ENCODE data around the gene SNCG.

The SNCG gene

DNA sequence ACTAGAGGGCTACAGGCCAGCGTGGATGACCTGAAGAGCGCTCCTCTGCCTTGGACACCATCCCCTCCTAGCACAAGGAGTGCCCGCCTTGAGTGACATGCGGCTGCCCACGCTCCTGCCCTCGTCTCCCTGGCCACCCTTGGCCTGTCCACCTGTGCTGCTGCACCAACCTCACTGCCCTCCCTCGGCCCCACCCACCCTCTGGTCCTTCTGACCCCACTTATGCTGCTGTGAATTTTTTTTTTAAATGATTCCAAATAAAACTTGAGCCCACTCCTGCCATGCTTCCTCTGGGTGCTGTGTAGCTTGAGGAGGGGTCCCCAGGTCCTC is 4.5 kb downstream of the SNCG start:
- TF ChIP-seq, protein P1, sequence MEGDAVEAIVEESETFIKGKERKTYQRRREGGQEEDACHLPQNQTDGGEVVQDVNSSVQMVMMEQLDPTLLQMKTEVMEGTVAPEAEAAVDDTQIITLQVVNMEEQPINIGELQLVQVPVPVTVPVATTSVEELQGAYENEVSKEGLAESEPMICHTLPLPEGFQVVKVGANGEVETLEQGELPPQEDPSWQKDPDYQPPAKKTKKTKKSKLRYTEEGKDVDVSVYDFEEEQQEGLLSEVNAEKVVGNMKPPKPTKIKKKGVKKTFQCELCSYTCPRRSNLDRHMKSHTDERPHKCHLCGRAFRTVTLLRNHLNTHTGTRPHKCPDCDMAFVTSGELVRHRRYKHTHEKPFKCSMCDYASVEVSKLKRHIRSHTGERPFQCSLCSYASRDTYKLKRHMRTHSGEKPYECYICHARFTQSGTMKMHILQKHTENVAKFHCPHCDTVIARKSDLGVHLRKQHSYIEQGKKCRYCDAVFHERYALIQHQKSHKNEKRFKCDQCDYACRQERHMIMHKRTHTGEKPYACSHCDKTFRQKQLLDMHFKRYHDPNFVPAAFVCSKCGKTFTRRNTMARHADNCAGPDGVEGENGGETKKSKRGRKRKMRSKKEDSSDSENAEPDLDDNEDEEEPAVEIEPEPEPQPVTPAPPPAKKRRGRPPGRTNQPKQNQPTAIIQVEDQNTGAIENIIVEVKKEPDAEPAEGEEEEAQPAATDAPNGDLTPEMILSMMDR (IDR thresholded peaks at IDR 0.05): no peak
- no peak for TF ChIP-seq ZFX (IDR thresholded peaks at IDR 0.05; ENCODE audit: borderline replicate concordance)
- H3K27ac ChIP-seq: no peak overlapping the region

DNA sequence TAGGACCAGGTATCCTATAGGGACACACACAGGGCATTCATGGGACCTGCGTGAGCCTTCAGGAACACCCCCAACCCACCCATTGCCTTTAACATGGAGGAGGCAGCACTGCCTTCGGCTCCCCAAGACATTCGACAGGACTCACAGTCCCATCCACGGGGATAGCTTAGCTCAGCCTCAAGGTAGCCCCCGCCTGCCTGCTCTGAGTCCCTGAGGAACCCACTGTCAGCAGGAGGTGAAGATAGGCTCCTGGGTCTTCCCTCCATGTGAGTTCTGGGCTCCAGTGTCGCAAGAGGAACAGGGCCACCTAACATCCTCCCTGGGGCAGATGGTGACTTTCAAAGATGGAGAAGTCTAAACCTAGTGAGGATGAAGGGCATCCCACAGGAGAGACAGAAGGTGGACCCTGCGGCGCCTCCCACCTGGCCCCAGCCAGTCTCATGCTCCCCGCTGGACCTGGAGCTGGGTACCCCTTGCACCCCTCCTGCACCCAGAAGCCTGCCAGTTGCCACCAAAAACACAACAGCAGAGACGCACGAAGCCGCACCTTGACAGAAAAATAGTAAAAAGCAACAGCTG is 5.0 kb downstream of the SNCG start:
- no peak overlapping the region for H3K27ac ChIP-seq
- TF ChIP-seq, protein P1 (IDR thresholded peaks at IDR 0.05): no peak
- TF ChIP-seq ZFX (IDR thresholded peaks at IDR 0.05; ENCODE audit: borderline replicate concordance): no peak

DNA sequence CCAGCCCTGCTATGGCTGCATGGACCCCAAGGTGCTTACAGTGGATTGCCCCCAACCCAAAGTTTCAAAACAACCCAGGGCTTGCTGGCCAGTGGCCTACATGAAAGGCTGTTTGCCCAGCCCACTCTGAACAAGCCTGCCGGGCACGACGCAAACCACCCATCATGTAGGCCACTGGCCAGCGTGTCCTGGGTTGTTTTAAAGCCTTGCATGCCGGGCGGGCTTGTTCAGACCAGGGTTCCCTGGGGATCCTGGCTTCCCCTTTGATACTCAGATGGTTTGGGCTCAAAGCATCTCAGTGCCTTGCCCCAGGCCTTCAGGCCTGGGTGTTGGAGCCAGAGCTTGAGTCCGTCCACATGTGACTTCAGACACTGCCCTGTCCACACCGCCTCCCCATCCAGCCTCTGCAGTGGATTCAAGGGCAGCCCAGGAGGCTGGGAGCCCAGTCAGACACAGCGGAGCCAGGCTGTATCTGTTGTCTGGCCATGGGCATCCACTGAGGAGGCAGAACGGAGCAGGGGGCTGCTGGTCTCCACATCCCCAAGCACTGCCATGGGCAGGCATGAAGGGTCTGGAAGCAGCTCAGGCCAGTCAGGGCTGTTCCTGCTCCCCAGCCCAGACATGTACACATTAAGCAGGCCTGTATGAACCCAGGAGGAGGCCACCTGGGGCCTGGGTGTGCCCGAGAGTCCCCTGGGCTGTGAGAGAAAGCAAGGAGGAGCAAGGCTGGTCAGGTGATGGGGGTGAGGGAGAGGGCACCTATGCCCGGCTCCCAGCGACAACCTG is 5.9 kb downstream of the SNCG start:
- TF ChIP-seq, protein P1 (IDR thresholded peaks at IDR 0.05): no peak
- no peak for TF ChIP-seq ZFX (IDR thresholded peaks at IDR 0.05; ENCODE audit: borderline replicate concordance)
- no peak overlapping the region for H3K27ac ChIP-seq

DNA sequence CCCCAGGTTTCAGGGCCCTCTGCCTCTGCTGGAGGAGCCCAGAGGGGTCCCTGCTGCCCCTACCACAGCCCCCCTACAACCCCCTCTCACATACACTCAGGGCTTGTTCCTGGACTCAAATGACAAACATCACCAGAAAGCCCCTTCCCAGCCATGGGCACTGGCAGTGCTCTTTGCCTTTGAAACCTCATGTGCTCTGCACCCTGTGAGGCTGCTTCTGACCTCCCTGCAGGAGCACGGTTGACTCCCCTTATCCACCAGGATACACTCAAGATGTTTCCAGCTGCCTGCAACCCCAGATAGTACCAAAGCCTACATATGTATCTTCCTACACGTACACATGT is 6.4 kb downstream of the SNCG start:
- no peak for TF ChIP-seq ZFX (IDR thresholded peaks at IDR 0.05; ENCODE audit: borderline replicate concordance)
- TF ChIP-seq, protein P1 (IDR thresholded peaks at IDR 0.05): no peak
- no peak overlapping the region for H3K27ac ChIP-seq

DNA sequence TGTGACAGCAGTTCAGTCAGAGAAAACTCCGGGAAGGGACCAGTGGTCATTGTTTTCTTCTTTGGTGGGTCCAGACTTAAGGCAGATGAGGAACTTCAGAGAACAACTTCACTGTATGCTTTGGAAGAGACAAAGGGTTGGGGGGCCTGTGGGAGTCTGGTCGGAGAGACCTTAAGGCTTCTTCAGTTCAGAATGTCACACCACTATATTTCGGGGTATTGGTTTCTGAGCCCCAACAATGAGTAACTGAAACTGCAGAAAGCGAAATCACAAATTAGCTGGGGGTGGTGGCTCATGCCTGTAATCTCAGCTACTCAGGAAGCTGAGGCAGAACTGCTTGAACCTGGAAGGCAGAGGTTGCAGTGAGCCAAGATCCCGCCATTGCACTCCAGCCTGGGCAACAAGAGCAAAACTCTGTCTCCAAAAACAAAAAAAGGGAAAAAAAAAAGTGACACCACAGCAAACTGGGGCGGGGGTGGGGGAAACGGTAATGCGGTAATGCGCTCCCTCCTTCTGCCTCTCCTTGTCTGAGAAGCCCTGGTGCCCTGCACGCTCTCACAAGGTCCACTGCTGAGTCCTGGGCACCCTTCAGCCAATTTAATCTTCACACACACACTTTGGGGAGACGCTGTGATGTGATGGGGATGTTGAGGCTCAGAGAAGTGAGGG is 7.7 kb downstream of the SNCG start:
- peak overlapping the region; percentile 75 for H3K27ac ChIP-seq

DNA sequence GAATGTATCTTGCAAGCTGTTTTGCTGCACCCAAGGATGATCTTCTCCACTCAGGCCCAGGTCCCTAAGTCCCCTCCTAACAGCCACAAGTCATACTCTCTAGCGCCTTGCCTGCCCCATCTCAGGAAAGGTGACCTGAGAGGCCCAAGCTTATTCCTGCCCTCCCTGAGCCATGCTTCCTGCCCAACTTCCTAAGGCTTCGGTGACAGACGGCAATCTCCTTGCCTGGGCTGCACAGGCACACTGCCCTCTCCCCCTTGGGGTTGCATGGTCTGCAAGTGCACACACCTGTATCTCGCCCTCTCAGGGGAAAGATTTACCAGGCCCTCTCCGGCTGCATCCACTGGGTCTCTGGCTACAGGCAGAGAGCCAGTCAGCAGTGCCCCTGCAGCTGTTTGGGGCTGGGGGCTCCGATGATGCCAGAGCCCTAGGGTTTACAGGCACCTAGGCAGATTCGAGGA is 9.1 kb downstream of the SNCG start:
- peak overlapping the region; percentile 75 for H3K27ac ChIP-seq
- TF ChIP-seq ZFX (IDR thresholded peaks at IDR 0.05; ENCODE audit: borderline replicate concordance): no peak
- TF ChIP-seq, protein P1 (IDR thresholded peaks at IDR 0.05): no peak

More for the DNA sequence above, 7.7 kb downstream of the SNCG start:
- TF ChIP-seq, protein P1 (IDR thresholded peaks at IDR 0.05): no peak
- no peak for TF ChIP-seq ZFX (IDR thresholded peaks at IDR 0.05; ENCODE audit: borderline replicate concordance)

Data from 22Rv1 (cell line).